Esophagus muscularis mucosa (tissue), 3 donors: ENCODE data around the gene BCAS1.

Experiments used
- POLR2A ChIP-seq: fragments of 450-650 bp; IDR thresholded peaks from one replicate; pipeline ENCODE4 v1.6.1; 2017; ENCODE audit warnings: antibody characterized with exemption, moderate library complexity, mild to moderate bottlenecking, low read depth
- POLR2AphosphoS5 ChIP-seq, 2 donors: sonication (generic); formaldehyde crosslinking; IDR thresholded peaks; one replicate each; pipeline ENCODE4 v1.6.1; 2017; ENCODE audit warnings: antibody characterized with exemption in 2 of 2
- TF ChIP-seq, protein P1 (sequence below), 3 experiments: fragments of 200-600 bp in 2 of 3; fragments of 450-650 bp in 1 of 3; sonication (generic) in 2 of 3; IDR thresholded peaks; one replicate each; pipeline ENCODE4 v1.5.1; 2017 to 2019; ENCODE audit warnings: antibody characterized with exemption in 3 of 3, mild to moderate bottlenecking in 2 of 3, moderate library complexity in 1 of 3

DNA sequence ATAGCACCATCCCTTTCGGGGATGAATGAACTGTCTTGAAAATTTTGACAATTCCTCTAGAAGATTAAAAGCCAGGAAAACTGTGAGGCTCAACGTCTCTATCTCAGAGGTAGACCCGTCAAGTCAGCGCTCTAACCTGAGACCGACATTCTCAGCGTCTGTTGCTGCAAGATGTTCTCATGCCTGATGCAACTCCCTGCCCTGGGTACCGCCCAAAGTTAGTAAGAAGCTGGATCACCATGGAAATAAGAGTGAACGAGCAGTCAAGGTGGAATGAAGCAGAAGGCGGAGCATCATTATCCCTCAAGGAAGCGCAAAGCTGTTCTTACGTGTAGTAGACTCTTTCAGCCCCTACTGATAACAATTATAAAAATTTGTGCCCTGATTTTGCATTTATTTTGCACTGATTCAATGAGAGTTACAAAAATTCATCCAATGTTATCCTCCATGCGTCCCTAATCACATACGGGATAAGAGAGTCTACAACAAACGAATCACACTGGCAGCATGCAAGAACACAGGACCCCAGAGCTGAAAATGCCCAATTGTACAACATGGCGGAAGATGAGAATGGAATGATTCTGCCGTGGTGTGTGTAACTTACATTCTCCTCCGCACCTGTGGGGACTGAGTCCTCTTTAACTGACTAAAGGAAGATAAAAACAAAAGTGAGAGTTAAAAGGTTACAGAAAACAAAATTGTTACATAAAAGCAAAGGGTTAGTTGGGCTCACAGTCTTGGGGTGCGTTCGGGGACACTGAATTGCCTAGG, 95.4 kb downstream of the BCAS1 start:
- TF ChIP-seq, protein P1, sequence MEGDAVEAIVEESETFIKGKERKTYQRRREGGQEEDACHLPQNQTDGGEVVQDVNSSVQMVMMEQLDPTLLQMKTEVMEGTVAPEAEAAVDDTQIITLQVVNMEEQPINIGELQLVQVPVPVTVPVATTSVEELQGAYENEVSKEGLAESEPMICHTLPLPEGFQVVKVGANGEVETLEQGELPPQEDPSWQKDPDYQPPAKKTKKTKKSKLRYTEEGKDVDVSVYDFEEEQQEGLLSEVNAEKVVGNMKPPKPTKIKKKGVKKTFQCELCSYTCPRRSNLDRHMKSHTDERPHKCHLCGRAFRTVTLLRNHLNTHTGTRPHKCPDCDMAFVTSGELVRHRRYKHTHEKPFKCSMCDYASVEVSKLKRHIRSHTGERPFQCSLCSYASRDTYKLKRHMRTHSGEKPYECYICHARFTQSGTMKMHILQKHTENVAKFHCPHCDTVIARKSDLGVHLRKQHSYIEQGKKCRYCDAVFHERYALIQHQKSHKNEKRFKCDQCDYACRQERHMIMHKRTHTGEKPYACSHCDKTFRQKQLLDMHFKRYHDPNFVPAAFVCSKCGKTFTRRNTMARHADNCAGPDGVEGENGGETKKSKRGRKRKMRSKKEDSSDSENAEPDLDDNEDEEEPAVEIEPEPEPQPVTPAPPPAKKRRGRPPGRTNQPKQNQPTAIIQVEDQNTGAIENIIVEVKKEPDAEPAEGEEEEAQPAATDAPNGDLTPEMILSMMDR (IDR thresholded peaks at IDR 0.05) = no peak
- TF ChIP-seq POLR2A (no peak), POLR2AphosphoS5 (IDR thresholded peaks at IDR 0.05) (no peak)
